GM12801 (cell line): ENCODE results near the gene INKA1.
A peak's percentile ranks its signal among the peaks of the same experiment; 100 is the strongest.

Experiments
- CTCF ChIP-seq: IDR thresholded peaks from one replicate; pipeline ENCODE4 v1.5.1; 2011; ENCODE audit warnings: control low read depth; ENCODE audit not compliant: insufficient read length; ENCODE audit errors: extremely low read depth

Gene INKA1

GRCh38 chr3:49806850-49807249 lies 3.8 kb downstream of the INKA1 start:
- TF ChIP-seq CTCF, result no peak

DNA sequence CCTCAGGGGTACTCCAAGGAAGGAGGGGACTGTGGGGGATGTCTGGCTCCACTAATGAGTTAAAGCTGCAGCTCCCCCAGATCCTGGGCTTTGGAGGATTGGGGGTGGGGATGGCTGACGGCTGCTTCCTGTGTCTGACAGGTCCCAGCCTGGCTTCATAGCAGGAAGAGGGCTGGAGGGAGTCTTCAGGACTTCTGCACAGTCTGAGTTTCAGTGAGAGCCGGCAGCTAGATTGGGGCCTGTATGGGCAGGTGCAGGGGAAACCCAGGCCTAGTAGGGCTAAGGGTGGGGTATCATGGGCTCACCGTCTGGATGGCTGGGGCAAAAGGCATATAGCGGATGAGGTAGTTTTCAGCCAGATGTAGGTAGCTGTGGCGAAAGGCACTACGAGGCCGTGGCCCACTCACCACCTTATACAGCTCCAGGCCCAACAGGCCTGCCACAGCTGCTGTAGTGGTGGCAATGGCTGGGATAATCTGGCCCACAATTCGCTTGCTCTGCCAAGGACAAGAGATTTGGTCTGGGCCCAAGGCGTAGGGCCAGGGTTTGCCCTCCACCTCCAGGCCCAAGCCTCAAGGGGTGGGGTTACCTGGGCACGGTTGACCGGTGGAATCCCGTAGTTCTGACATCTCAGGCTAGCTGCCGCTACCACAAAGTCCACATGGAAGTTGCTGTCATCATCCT lies 4.5 kb downstream of the INKA1 start:
- no peak for TF ChIP-seq CTCF

GRCh38 chr3:49812916-49813496 lies 9.9 kb downstream of the INKA1 start:
- TF ChIP-seq CTCF, result no peak

- TF ChIP-seq CTCF, result no peak
Observed at GRCh38 chr3:49813497-49814174, 10.6 kb downstream of the INKA1 start, which contains the start of gene UBA7. Gene UBA7 (minus strand): TSS chr3:49813953. CDS start chr3:49813787, 166 bp downstream.

- no peak for TF ChIP-seq CTCF
Observed at GRCh38 chr3:49826016-49826415, 23.0 kb downstream of the INKA1 start.

- TF ChIP-seq CTCF, result no peak
Observed at GRCh38 chr3:49831341-49831740, 28.3 kb downstream of the INKA1 start.

DNA sequence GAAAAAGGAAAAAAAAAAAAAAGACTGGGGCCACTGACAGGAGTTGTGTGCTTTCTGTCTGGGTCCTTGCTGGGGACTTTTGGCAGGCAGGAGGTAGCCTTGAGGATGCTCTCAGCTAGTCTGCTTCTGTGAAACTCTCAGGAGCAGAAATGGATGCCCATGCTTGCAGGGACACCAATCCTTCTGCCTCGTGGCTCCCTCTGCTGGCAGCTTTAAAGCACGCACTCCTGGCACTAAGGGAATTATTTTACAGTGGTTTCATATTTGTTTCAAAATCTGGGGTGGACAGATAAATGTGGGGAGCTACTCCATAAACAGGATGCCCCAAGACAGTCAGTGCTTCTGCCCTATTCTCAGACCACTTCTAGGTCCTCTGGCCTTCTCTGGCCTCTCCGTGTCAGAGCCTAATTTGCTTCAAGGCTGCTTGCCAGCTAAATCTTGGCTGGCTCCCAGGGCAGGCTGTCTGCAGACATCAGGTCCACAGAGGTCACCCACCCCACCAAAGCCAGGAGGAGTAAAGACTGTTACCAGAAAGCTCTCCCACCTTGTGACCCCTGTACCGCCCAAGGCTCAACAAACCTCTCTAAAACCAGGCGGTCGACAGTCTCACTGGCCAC lies 36.2 kb downstream of the INKA1 start:
- peak; percentile 69 for TF ChIP-seq CTCF
